ENCODE results near the gene ANLN.

DNA sequence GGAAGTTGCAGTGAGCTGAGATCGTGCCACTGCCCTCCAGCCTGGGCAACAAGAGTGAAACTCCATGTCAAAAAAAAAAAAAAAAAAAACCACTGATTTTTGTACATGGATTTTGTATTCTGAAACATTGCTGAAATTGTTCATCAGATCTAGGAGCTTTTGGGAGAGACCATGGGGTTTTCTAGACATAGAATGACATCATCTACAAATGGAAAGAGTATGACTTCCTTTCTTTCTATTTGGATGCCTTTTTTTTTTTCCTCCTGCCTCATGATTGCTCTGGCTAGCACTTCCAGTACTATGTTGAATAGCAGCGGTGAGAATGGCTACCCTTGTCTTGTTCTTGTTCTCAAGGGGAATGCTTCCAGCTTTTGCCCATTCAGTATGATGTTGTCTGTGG lies 89.1 kb downstream of the ANLN start:
- TF ChIP-seq EZH2 (IDR thresholded peaks at IDR 0.05; ENCODE audit: borderline replicate concordance) (no peak), CTCF (IDR thresholded peaks at IDR 0.05; ENCODE audit: poor library complexity) (no peak)

All from hepatocyte (in vitro differentiated cells).